ENCODE results near the gene MOB1B. TPM values are rescaled to one million over a fixed set of nuclear protein-coding genes. Genes with fewer than 3 reads are reported as not detected.
"Not testable (repeated sequence)": the region's sequence is repeated elsewhere in the genome, so short reads cannot be mapped to it uniquely, and the experiment has no call there.

Gene MOB1B
- total and polyA plus RNA-seq, 4 donors: 5.9 to 29.8 (median 16.3) TPM

GRCh38 chr4:71020611-71021010 lies 118.4 kb downstream of the MOB1B start:
- Histone ChIP-seq H3K4me3 (ENCODE audit: low read length in 2 of 2) (no peak overlapping the region), H3K4me1 (ENCODE audit: control insufficient read depth in 1 of 2, insufficient read depth in 2 of 2, low read length in 2 of 2) (no peaks in the 10 kb centered on the region), H3K27me3 (ENCODE audit: control insufficient read depth in 1 of 2, insufficient read depth in 2 of 2, low read length in 1 of 2) (no peaks in the 10 kb centered on the region), H3K27ac (ENCODE audit: low read depth in 1 of 2, low read length in 2 of 2) (no peak overlapping the region), H3K9me3 (ENCODE audit: control insufficient read depth, low read length) (no peaks in the 10 kb centered on the region), H3K36me3 (ENCODE audit: control insufficient read depth in 1 of 2, insufficient read depth in 2 of 2, low read length in 1 of 2) (no peaks in the 10 kb centered on the region)
- WGBS, 2 donors: 7% methylated on average over 1 of the region's 1 CpG
- no peak for DNase-seq
- ATAC-seq (ENCODE audit: low FRiP score): no peak
- intact Hi-C loops (cut with DNase I): no loop called here

- no peak for DNase-seq
- WGBS, 2 donors: 81 to 83% methylated on average over 3 of the region's 3 CpGs
Observed at GRCh38 chr4:71025654-71026053, 123.5 kb downstream of the MOB1B start.

GRCh38 chr4:71026086-71026485 lies 123.9 kb downstream of the MOB1B start:
- H3K4me3 ChIP-seq (ENCODE audit: low read length in 2 of 2): no peak overlapping the region
- WGBS, 2 donors: 48 to 50% methylated on average over 2 of the region's 2 CpGs
- ATAC-seq (ENCODE audit: low FRiP score): no peak
- H3K9me3 ChIP-seq (ENCODE audit: control insufficient read depth, low read length): no peaks in the 10 kb centered on the region
- no peaks in the 10 kb centered on the region for H3K36me3 ChIP-seq (ENCODE audit: control insufficient read depth in 1 of 2, insufficient read depth in 2 of 2, low read length in 1 of 2)
- no peaks in the 10 kb centered on the region for H3K27me3 ChIP-seq (ENCODE audit: control insufficient read depth in 1 of 2, insufficient read depth in 2 of 2, low read length in 1 of 2)
- intact Hi-C loops (cut with DNase I): no loop called here
- no peaks in the 10 kb centered on the region for H3K4me1 ChIP-seq (ENCODE audit: control insufficient read depth in 1 of 2, insufficient read depth in 2 of 2, low read length in 2 of 2)
- H3K27ac ChIP-seq (ENCODE audit: low read depth in 1 of 2, low read length in 2 of 2): no peak overlapping the region
- DNase-seq: no peak

More at GRCh38 chr4:71025654-71026053, 123.5 kb downstream of the MOB1B start:
- Histone ChIP-seq H3K27ac (ENCODE audit: low read depth in 1 of 2, low read length in 2 of 2) (no peak overlapping the region), H3K36me3 (ENCODE audit: control insufficient read depth in 1 of 2, insufficient read depth in 2 of 2, low read length in 1 of 2) (no peaks in the 10 kb centered on the region), H3K4me1 (ENCODE audit: control insufficient read depth in 1 of 2, insufficient read depth in 2 of 2, low read length in 2 of 2) (no peaks in the 10 kb centered on the region), H3K4me3 (ENCODE audit: low read length in 2 of 2) (no peak overlapping the region), H3K9me3 (ENCODE audit: control insufficient read depth, low read length) (no peaks in the 10 kb centered on the region), H3K27me3 (ENCODE audit: control insufficient read depth in 1 of 2, insufficient read depth in 2 of 2, low read length in 1 of 2) (no peaks in the 10 kb centered on the region)
- intact Hi-C loops (cut with DNase I): no loop called here
- ATAC-seq (ENCODE audit: low FRiP score): no peak

GRCh38 chr4:71027611-71028010 lies 125.4 kb downstream of the MOB1B start:
- WGBS, 2 donors: 100% methylated on average over 1 of the region's 1 CpG
- no peaks in the 10 kb centered on the region for H3K36me3 ChIP-seq (ENCODE audit: control insufficient read depth in 1 of 2, insufficient read depth in 2 of 2, low read length in 1 of 2)
- no peaks in the 10 kb centered on the region for H3K9me3 ChIP-seq (ENCODE audit: control insufficient read depth, low read length)
- no peak overlapping the region for H3K4me3 ChIP-seq (ENCODE audit: low read length in 2 of 2)
- no peaks in the 10 kb centered on the region for H3K27me3 ChIP-seq (ENCODE audit: control insufficient read depth in 1 of 2, insufficient read depth in 2 of 2, low read length in 1 of 2)
- H3K4me1 ChIP-seq (ENCODE audit: control insufficient read depth in 1 of 2, insufficient read depth in 2 of 2, low read length in 2 of 2): no peaks in the 10 kb centered on the region
- ATAC-seq (ENCODE audit: low FRiP score) (no peak), DNase-seq (no peak)
- intact Hi-C loops (cut with DNase I): no loop called here
- no peak overlapping the region for H3K27ac ChIP-seq (ENCODE audit: low read depth in 1 of 2, low read length in 2 of 2)

- no peak for ATAC-seq (ENCODE audit: low FRiP score)
- intact Hi-C loops (cut with DNase I): no loop called here
- Histone ChIP-seq H3K36me3 (ENCODE audit: control insufficient read depth in 1 of 2, insufficient read depth in 2 of 2, low read length in 1 of 2) (no peaks in the 10 kb centered on the region), H3K4me1 (ENCODE audit: control insufficient read depth in 1 of 2, insufficient read depth in 2 of 2, low read length in 2 of 2) (no peaks in the 10 kb centered on the region), H3K27me3 (ENCODE audit: control insufficient read depth in 1 of 2, insufficient read depth in 2 of 2, low read length in 1 of 2) (no peaks in the 10 kb centered on the region), H3K9me3 (ENCODE audit: control insufficient read depth, low read length) (no peaks in the 10 kb centered on the region), H3K27ac (ENCODE audit: low read depth in 1 of 2, low read length in 2 of 2) (no peak overlapping the region), H3K4me3 (ENCODE audit: low read length in 2 of 2) (no peak overlapping the region)
- 63 to 66% methylated on average over 1 of the region's 1 CpG for WGBS, 2 donors
- no peak for DNase-seq
Observed at GRCh38 chr4:71029504-71029903, 127.3 kb downstream of the MOB1B start.

- WGBS, 2 donors: 86 to 87% methylated on average over 10 of the region's 10 CpGs
- ATAC-seq (ENCODE audit: low FRiP score); H3K4me1 ChIP-seq (ENCODE audit: control insufficient read depth in 1 of 2, insufficient read depth in 2 of 2, low read length in 2 of 2); H3K4me3 ChIP-seq (ENCODE audit: low read length in 2 of 2); H3K9me3 ChIP-seq (ENCODE audit: control insufficient read depth, low read length); H3K27ac ChIP-seq (ENCODE audit: low read depth in 1 of 2, low read length in 2 of 2); H3K27me3 ChIP-seq (ENCODE audit: control insufficient read depth in 1 of 2, insufficient read depth in 2 of 2, low read length in 1 of 2); DNase-seq; intact Hi-C loops (cut with DNase I); H3K36me3 ChIP-seq (ENCODE audit: control insufficient read depth in 1 of 2, insufficient read depth in 2 of 2, low read length in 1 of 2): not testable (repeated sequence)
Observed at GRCh38 chr4:71032106-71032505, 129.9 kb downstream of the MOB1B start.

Other genes with a start within 250 kb of the MOB1B start
- gene JCHAIN, start 235.9 kb upstream of the MOB1B start, total RNA-seq: 10 to 100 TPM in 1 of 2 donors, 1 to 10 TPM in 1; 8.0 to 33.8 TPM
- gene JCHAIN, start 235.9 kb upstream of the MOB1B start, polyA plus RNA-seq: 10 to 100 TPM in 1 of 2 donors, 1 to 10 TPM in 1; 2.7 to 23.3 TPM
- 10 to 100 TPM; 22.0 to 25.0 TPM for gene UTP3, start 213.8 kb upstream of the MOB1B start, total RNA-seq
- gene UTP3, start 213.8 kb upstream of the MOB1B start, polyA plus RNA-seq: 10 to 100 TPM; 17.6 to 22.9 TPM
- 10 to 100 TPM; 48.5 to 96.9 TPM for gene RUFY3, start 180.4 kb upstream of the MOB1B start, total RNA-seq
- 10 to 100 TPM in 1 of 2 donors, 1 to 10 TPM in 1; 7.4 to 35.7 TPM for gene RUFY3, start 180.4 kb upstream of the MOB1B start, polyA plus RNA-seq
- 10 to 100 TPM; 39.2 to 40.0 TPM for gene GRSF1, start 62.5 kb upstream of the MOB1B start, total RNA-seq
- 10 to 100 TPM; 38.3 to 46.1 TPM for gene GRSF1, start 62.5 kb upstream of the MOB1B start, polyA plus RNA-seq
- gene DCK, start 91.3 kb downstream of the MOB1B start, total RNA-seq: 10 to 100 TPM; 10.7 to 11.2 TPM
- 10 to 100 TPM in 1 of 2 donors, 1 to 10 TPM in 1; 7.5 to 21.0 TPM for gene DCK, start 91.3 kb downstream of the MOB1B start, polyA plus RNA-seq

All from aorta (tissue), 5 donors.